ENCODE data around the gene SNTG2.
"Not testable (repeated sequence)": the region's sequence is repeated elsewhere in the genome, so short reads cannot be mapped to it uniquely, and the experiment has no call there.

Gene SNTG2

GRCh38 chr2:1227274-1227900, 276.7 kb downstream of the SNTG2 start:
- TF ChIP-seq CTCF (IDR thresholded peaks at IDR 0.05) (no peak), ZFX (IDR thresholded peaks at IDR 0.05; ENCODE audit: borderline replicate concordance) (no peak)
- H3K27ac ChIP-seq: no peak overlapping the region

GRCh38 chr2:1229596-1229995, 278.9 kb downstream of the SNTG2 start:
- H3K27ac ChIP-seq: not testable (repeated sequence)

- H3K27ac ChIP-seq: no peak overlapping the region
- TF ChIP-seq CTCF (IDR thresholded peaks at IDR 0.05) (no peak), ZFX (IDR thresholded peaks at IDR 0.05; ENCODE audit: borderline replicate concordance) (no peak)
These were observed 279.7 kb downstream of the SNTG2 start for GRCh38 chr2:1230155-1230893.

- no peak overlapping the region for H3K27ac ChIP-seq
- TF ChIP-seq CTCF (IDR thresholded peaks at IDR 0.05): no peak
- no peak for TF ChIP-seq ZFX (IDR thresholded peaks at IDR 0.05; ENCODE audit: borderline replicate concordance)
These were observed 280.9 kb downstream of the SNTG2 start for GRCh38 chr2:1231466-1232063.

- TF ChIP-seq ZFX (IDR thresholded peaks at IDR 0.05; ENCODE audit: borderline replicate concordance) (no peak), CTCF (IDR thresholded peaks at IDR 0.05) (no peak)
- H3K27ac ChIP-seq: no peak overlapping the region
These were observed 282.6 kb downstream of the SNTG2 start for GRCh38 chr2:1233281-1233680.

- H3K27ac ChIP-seq: no peak overlapping the region
- no peak for TF ChIP-seq ZFX (IDR thresholded peaks at IDR 0.05; ENCODE audit: borderline replicate concordance)
- TF ChIP-seq CTCF (IDR thresholded peaks at IDR 0.05): no peak
These were observed 284.2 kb downstream of the SNTG2 start for GRCh38 chr2:1234731-1235308.

GRCh38 chr2:1235806-1236205, 285.2 kb downstream of the SNTG2 start:
- no peak for TF ChIP-seq CTCF (IDR thresholded peaks at IDR 0.05)
- no peak for TF ChIP-seq ZFX (IDR thresholded peaks at IDR 0.05; ENCODE audit: borderline replicate concordance)
- no peak overlapping the region for H3K27ac ChIP-seq

All from 22Rv1 (cell line).